Caco-2 (cell line): ENCODE measurements around the gene PARD3B. TPM values are rescaled to one million over a fixed set of nuclear protein-coding genes. Genes with fewer than 3 reads are reported as not detected.

ENCODE experiments used
- Bru-seq: library from RNA; stranded (reverse); fragments of 400-500 nt; gene quantifications from one replicate; lab custom pipeline; 2021; lab: Mats Ljungman, UMichigan
- BruChase-seq, 2 experiments: library from RNA; stranded (reverse); fragments of 400-500 nt; gene quantifications; one replicate each; lab custom pipeline; 2021; lab: Mats Ljungman, UMichigan
- BruUV-seq: library from RNA; stranded (reverse); fragments of 400-500 nt; replicated peaks from 2 replicates; lab custom pipeline; 2021; lab: Mats Ljungman, UMichigan
- CTCF ChIA-PET: fragments of 300-600 bp; sonication (Branson Sonifier 250); formaldehyde crosslinking; loops from one replicate; lab custom pipeline; 2022; ENCODE audit warnings: antibody characterized with exemption; lab: Charles Lee
- POLR2A ChIA-PET: fragments of 300-600 bp; sonication (Branson Sonifier 250); formaldehyde crosslinking; loops from one replicate; lab custom pipeline; 2022; ENCODE audit warnings: antibody characterized with exemption; lab: Charles Lee
- DNase-seq, 2 experiments: peaks; one replicate each; pipeline versions ENCODE4 v3.0.0 to v3.0.0-alpha.2; 2020 to 2022
- H3K27me3 ChIP-seq: replicated peaks from 2 replicates; pipeline ENCODE4 v1.6.0; 2011; ENCODE audit warnings: low read length; ENCODE audit not compliant: control insufficient read depth, insufficient read depth
- H3K36me3 ChIP-seq: 2 replicates; pipeline ENCODE4 v1.5.1; 2011; ENCODE audit warnings: low read length; ENCODE audit not compliant: control insufficient read depth, insufficient read depth
- H3K4me1 ChIP-seq: fragments of 250-450 bp; sonication (Bioruptor Pico); 2 replicates; pipeline ENCODE4 v1.5.1; 2020; ENCODE audit warnings: mild to moderate bottlenecking
- H3K4me3 ChIP-seq: 2 replicates; pipeline ENCODE4 v1.5.1; 2011; ENCODE audit warnings: low read depth, mild to moderate bottlenecking, control low read depth, low read length
- H3K9me3 ChIP-seq: fragments of 250-450 bp; sonication (Bioruptor Pico); 2 replicates; pipeline ENCODE4 v1.5.1; 2020; ENCODE audit warnings: mild to moderate bottlenecking, moderate library complexity
- H3K27ac Mint-ChIP-seq: one replicate; pipeline ENCODE4 v1.8.0; 2022; ENCODE audit warnings: mixed read lengths; ENCODE audit not compliant: unreplicated experiment
- H3K27me3 Mint-ChIP-seq: one replicate; pipeline ENCODE4 v1.8.0; 2022; ENCODE audit warnings: mixed read lengths; ENCODE audit not compliant: insufficient read depth, unreplicated experiment
- H3K36me3 Mint-ChIP-seq: one replicate; pipeline ENCODE4 v1.8.0; 2022; ENCODE audit warnings: mild to moderate bottlenecking, mixed read lengths; ENCODE audit not compliant: insufficient read depth, unreplicated experiment
- H3K4me1 Mint-ChIP-seq: one replicate; pipeline ENCODE4 v1.8.0; 2022; ENCODE audit warnings: low read depth, mixed read lengths; ENCODE audit not compliant: unreplicated experiment
- H3K4me3 Mint-ChIP-seq: one replicate; pipeline ENCODE4 v1.8.0; 2022; ENCODE audit warnings: mild to moderate bottlenecking, moderate library complexity, mixed read lengths; ENCODE audit not compliant: unreplicated experiment
- H3K9me3 Mint-ChIP-seq: one replicate; pipeline ENCODE4 v1.8.0; 2022; ENCODE audit warnings: mixed read lengths; ENCODE audit not compliant: unreplicated experiment
- CTCF ChIP-seq, 2 experiments: fragments of 200-600 bp in 1 of 2; IDR thresholded peaks; 1 replicate in 1 of 2; 2 replicates in 1 of 2; pipeline versions ENCODE4 v1.5.1 to v1.8.0; 2011 to 2022; ENCODE audit warnings: antibody characterized with exemption in 1 of 2, control low read depth in 1 of 2, inconsistent platforms in 1 of 2, low read depth in 1 of 2, low read length in 1 of 2, mild to moderate bottlenecking in 1 of 2, moderate library complexity in 1 of 2; ENCODE audit not compliant: insufficient read depth in 1 of 2, severe bottlenecking in 1 of 2, unreplicated experiment in 1 of 2
- intact Hi-C: fragments of 100-400 bp; cut with micrococcal nuclease; formaldehyde crosslinking; loops from one replicate; pipeline ENCODE4 v1.10.0; 2022; ENCODE audit not compliant: unreplicated experiment
- long read RNA-seq: library from polyadenylated mRNA; stranded (forward); transcript quantifications from one replicate; pipeline ENCODE4 v2.0.0, GENCODE V29; 2022
- total RNA-seq: library from RNA; stranded (reverse); gene quantifications from 2 replicates; pipeline ENCODE4 v1.2.3, GENCODE V29; 2022

Gene PARD3B
- 66.5 and 68.9 TPM in 2 replicates for total RNA-seq
- percentile 94 among the genes with signal in this experiment for Bru-seq, nascent RNA
- BruChase-seq, experiment 1, labeled RNA remaining after a 2-hour chase = percentile 92 among the genes with signal in this experiment
- percentile 82 among the genes with signal in this experiment for BruChase-seq, experiment 2, labeled RNA remaining after a 6-hour chase
- long read RNA-seq, partial matches to known transcripts = 12 of 27 reads
- long read RNA-seq, other reads (novel, unspliced or antisense) = 15 of 27 reads

GRCh38 chr2:204544961-204545860, at the start of gene PARD3B:
Gene PARD3B, plus strand, starts transcription at chr2:204545475. Its CDS starts 525 bp downstream, at chr2:204546000.
- intact Hi-C loops = loop anchor here (1.0 to 5.0 kb wide), 7 partner anchors 43 to 283 kb away; no protein-coding TSS in a partner anchor
- Mint-ChIP-seq H3K36me3 (peaks cover 6% of the 10 kb centered on the region), H3K4me1 (peaks cover 26% of the 10 kb centered on the region), H3K9me3 (no peaks in the 10 kb centered on the region), H3K4me3 (peak within 1 kb of the TSS; percentile 99), H3K27me3 (no peaks in the 10 kb centered on the region), H3K27ac (peak within 1 kb of the TSS; percentile 99)
- DNase-seq = peak; percentile 89 to 91
- H3K4me3 ChIP-seq = peak within 1 kb of the TSS; percentile 69
- no peaks in the 10 kb centered on the region for H3K36me3 ChIP-seq
- H3K4me1 ChIP-seq = peaks cover 39% of the 10 kb centered on the region
- no peak for TF ChIP-seq CTCF (IDR thresholded peaks at IDR 0.05; ENCODE audit: insufficient read depth in 1 of 2, low read depth in 1 of 2, low read length in 1 of 2, severe bottlenecking in 1 of 2, unreplicated experiment in 1 of 2)
- no peaks in the 10 kb centered on the region for H3K9me3 ChIP-seq
- CTCF ChIA-PET = interaction anchor here (0.9 to 1.5 kb wide), 2 partner anchors 147 to 400 kb away, joined by 3 read pairs; no protein-coding TSS in a partner anchor
- BruUV-seq = no TSS peak
- no peaks in the 10 kb centered on the region for H3K27me3 ChIP-seq
- POLR2A ChIA-PET = interaction anchor here (0.5 to 0.7 kb wide), 2 partner anchors 174 to 568 kb away, joined by 3 read pairs; no protein-coding TSS in a partner anchor

- no peaks in the 10 kb centered on the region for H3K27me3 ChIP-seq
- H3K9me3 Mint-ChIP-seq = peaks cover 8% of the 10 kb centered on the region
- H3K36me3 Mint-ChIP-seq = no peaks in the 10 kb centered on the region
- no peaks in the 10 kb centered on the region for H3K9me3 ChIP-seq
- CTCF ChIA-PET = no interaction called here
- TF ChIP-seq CTCF (IDR thresholded peaks at IDR 0.05; ENCODE audit: insufficient read depth in 1 of 2, low read depth in 1 of 2, low read length in 1 of 2, severe bottlenecking in 1 of 2, unreplicated experiment in 1 of 2) = no peak
- no peak overlapping the region for H3K4me3 Mint-ChIP-seq
- H3K4me1 Mint-ChIP-seq = no peaks in the 10 kb centered on the region
- H3K27ac Mint-ChIP-seq = no peak overlapping the region
- H3K27me3 Mint-ChIP-seq = no peaks in the 10 kb centered on the region
- H3K4me3 ChIP-seq = no peak overlapping the region
- intact Hi-C loops = no loop called here
- POLR2A ChIA-PET = no interaction called here
- no peaks in the 10 kb centered on the region for H3K36me3 ChIP-seq
- no TSS peak for BruUV-seq
- no peak for DNase-seq
- no peaks in the 10 kb centered on the region for H3K4me1 ChIP-seq
Observed at GRCh38 chr2:204496779-204497178, 48.5 kb upstream of the PARD3B start.

GRCh38 chr2:204497855-204498254, 47.4 kb upstream of the PARD3B start:
- DNase-seq = no peak
- Histone ChIP-seq H3K36me3 (no peaks in the 10 kb centered on the region), H3K4me3 (no peak overlapping the region), H3K9me3 (no peaks in the 10 kb centered on the region), H3K27me3 (no peaks in the 10 kb centered on the region), H3K4me1 (no peaks in the 10 kb centered on the region)
- POLR2A ChIA-PET = no interaction called here
- Mint-ChIP-seq H3K4me1 (no peaks in the 10 kb centered on the region), H3K27ac (no peak overlapping the region), H3K9me3 (peaks cover 8% of the 10 kb centered on the region), H3K36me3 (no peaks in the 10 kb centered on the region), H3K27me3 (no peaks in the 10 kb centered on the region), H3K4me3 (no peak overlapping the region)
- CTCF ChIA-PET = no interaction called here
- intact Hi-C loops = no loop called here
- BruUV-seq = no TSS peak
- TF ChIP-seq CTCF (IDR thresholded peaks at IDR 0.05; ENCODE audit: insufficient read depth in 1 of 2, low read depth in 1 of 2, low read length in 1 of 2, severe bottlenecking in 1 of 2, unreplicated experiment in 1 of 2) = no peak
